ENCODE data around the gene SMARCA4.

DNA sequence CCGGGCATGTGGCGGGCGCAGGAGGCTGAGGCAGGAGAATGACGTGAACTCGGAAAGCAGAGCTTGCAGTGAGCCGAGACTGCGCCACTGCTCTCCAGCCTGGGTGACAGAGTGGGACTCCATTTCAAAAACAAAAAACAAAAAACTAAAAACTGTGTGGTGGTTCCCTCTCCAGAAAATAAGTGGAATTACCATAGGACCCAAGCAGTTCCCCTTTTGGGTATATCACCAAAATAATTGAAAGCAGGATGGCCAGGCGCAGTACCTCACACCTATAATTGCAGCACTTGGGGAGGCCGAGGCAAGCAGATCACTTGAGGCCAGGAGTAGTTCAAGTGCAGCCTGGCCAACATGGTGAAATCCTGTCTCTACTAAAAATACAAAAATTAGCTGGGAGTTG, 112.7 kb downstream of the SMARCA4 start:
- TF ChIP-seq EZH2phosphoT487 (IDR thresholded peaks at IDR 0.05; ENCODE audit: low read depth, severe bottlenecking, unreplicated experiment) (no peak), EZH2 (IDR thresholded peaks at IDR 0.05; ENCODE audit: borderline replicate concordance) (no peak)
- TF ChIP-seq, protein P1, sequence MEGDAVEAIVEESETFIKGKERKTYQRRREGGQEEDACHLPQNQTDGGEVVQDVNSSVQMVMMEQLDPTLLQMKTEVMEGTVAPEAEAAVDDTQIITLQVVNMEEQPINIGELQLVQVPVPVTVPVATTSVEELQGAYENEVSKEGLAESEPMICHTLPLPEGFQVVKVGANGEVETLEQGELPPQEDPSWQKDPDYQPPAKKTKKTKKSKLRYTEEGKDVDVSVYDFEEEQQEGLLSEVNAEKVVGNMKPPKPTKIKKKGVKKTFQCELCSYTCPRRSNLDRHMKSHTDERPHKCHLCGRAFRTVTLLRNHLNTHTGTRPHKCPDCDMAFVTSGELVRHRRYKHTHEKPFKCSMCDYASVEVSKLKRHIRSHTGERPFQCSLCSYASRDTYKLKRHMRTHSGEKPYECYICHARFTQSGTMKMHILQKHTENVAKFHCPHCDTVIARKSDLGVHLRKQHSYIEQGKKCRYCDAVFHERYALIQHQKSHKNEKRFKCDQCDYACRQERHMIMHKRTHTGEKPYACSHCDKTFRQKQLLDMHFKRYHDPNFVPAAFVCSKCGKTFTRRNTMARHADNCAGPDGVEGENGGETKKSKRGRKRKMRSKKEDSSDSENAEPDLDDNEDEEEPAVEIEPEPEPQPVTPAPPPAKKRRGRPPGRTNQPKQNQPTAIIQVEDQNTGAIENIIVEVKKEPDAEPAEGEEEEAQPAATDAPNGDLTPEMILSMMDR (IDR thresholded peaks at IDR 0.05; ENCODE audit: poor library complexity), result no peak

All from hepatocyte (in vitro differentiated cells).